GM21381 (cell line): ENCODE results near the gene AFAP1L2.
"Not testable (repeated sequence)": the region's sequence is repeated elsewhere in the genome, so short reads cannot be mapped to it uniquely, and the experiment has no call there.

ENCODE experiments used
- ATAC-seq: cut with Tn5 transposase; IDR thresholded peaks from one replicate; pipeline ENCODE4 v1.9.1; 2021; ENCODE audit warnings: mild to moderate bottlenecking, moderate library complexity; ENCODE audit not compliant: unreplicated experiment

Gene AFAP1L2

GRCh38 chr10:114363745-114364454 lies 40.4 kb downstream of the AFAP1L2 start:
- no peak for ATAC-seq

- no peak for ATAC-seq
These were observed 41.4 kb downstream of the AFAP1L2 start for GRCh38 chr10:114362826-114363355.

DNA sequence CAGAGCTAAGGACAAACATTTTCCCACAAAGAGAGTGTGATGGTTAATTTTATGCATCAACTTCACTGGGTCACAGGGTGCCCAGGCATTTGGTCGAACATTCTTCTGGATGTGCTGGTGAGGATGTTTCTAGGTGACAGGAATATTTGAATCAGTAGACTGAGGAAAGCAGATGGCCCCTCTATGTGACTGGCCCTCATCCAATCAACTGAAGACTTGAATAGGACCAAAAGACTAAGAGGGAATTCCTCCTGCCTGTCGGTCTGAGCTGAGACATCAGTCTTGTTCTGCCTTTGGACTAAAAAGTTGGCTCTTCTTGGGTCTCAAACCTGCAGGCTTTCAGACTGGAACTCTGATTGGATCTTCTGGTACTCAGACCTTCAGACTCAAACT lies 44.4 kb downstream of the AFAP1L2 start:
- no peak for ATAC-seq

DNA sequence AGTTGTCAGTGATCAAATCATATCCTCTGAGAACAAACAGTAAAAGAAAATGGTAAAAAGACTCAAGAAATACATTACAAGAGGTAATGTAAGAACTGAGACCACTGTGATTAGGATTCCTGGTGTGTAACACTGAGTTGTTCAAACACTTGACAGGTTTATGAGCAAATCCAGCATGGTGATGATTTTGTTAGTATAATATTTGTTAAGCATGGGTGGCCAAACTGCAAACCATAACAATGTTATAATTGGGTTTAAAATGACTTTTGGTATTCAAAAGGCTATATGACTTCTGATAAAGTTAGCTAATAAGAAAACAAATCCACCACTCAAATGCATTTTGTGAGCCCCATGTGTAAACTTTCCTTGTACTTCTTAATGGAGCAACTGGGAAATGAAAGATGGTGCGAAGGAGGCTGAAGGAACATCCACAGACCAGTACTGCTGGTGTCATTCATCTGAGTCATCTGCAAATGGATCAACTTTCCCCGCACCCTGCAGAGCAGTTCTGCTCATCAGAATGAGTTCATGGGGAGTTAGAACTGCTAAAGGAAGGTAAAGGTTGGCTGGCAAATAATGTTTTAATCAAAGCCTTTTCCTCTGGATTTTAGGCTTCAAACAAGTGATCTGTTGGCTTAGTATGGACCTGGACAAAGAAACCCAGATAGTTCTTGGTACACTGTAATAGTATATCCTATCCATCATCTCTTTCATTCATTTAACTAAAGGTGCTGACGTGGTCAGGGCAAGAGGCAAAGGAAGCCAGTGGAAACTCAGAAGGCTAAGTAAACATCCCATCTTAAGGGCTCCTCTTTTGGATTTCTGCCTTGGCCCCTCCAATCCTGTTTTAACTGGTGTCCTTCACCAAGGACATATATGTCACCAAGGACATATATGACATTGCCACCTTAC lies 45.0 kb downstream of the AFAP1L2 start:
- no peak for ATAC-seq

- ATAC-seq = no peak
These were observed 46.7 kb downstream of the AFAP1L2 start for GRCh38 chr10:114357515-114357996.

GRCh38 chr10:114356751-114357514 lies 47.4 kb downstream of the AFAP1L2 start:
- no peak for ATAC-seq

DNA sequence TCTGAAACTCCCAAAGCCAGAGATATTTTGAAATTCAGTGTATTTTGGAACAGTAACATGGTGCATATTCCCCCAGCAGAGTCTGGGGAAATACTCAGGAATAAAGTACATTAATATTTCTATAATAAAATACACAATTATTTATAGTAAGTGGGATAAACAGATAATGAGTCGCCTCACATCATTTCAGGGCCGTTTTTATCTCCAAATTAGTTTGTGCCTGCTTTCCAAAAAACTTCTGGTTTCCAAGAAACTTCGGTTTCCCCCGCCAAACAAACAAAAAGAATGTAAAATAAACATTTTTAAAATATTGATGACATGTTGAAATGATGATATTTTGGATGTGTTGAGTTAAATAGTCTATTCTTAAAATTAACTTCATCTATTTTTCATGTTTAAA lies 48.2 kb downstream of the AFAP1L2 start:
- no peak for ATAC-seq

- no peak for ATAC-seq
These were observed 50.9 kb downstream of the AFAP1L2 start for GRCh38 chr10:114353383-114353782.

DNA sequence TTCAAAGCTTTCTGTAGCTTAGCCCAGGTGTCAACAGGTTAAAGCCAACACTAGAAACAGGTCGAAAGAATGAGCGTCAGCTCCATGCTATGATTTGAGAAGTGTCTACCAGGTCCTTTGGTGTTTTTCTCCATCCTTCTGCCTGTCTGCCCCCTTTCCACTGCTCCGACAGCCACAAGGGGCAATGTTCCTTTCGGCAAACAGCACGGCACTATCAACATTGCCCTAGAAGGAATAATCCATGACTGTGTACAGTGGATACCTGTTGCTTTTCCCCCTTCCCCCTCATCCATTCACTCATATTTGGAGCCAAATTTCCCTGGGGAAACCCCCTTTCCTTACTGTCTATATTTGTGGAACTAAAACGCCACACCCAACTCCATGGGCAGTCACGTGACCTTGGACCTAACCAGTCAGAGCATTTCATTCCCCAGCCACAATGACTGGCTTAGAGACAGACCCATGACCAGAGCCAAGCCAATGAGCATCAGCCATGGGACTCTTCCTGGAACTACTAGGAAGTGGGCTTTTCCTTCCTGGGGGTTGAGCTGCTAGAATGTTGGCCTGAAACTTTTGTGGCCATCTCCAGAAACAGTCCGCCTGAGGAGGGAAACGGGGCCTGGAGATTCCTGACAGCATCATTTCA lies 51.5 kb downstream of the AFAP1L2 start:
- no peak for ATAC-seq

DNA sequence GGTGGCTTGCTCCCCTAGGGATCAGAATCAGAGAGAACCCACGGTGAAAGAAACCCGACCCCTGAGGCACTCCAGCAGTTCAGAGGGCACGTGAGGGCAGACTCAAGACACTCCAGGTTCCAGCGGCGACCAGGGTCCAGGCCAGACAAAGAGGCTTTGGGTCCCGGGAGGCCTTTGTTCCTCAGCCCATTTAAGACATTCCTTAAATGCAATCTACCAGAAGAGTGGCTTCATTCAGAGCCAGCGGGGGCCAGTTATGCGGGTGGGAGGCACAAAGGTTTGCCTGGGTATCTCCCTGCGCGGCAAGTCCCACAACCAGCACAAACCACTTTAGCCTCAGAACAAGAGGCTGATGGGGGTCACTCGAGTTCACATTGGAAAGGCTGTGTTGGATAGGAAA lies 53.6 kb downstream of the AFAP1L2 start:
- ATAC-seq = no peak

- ATAC-seq = no peak
These were observed 54.6 kb downstream of the AFAP1L2 start for GRCh38 chr10:114349522-114350215.

GRCh38 chr10:114349071-114349470 lies 55.2 kb downstream of the AFAP1L2 start:
- ATAC-seq = not testable (repeated sequence)

DNA sequence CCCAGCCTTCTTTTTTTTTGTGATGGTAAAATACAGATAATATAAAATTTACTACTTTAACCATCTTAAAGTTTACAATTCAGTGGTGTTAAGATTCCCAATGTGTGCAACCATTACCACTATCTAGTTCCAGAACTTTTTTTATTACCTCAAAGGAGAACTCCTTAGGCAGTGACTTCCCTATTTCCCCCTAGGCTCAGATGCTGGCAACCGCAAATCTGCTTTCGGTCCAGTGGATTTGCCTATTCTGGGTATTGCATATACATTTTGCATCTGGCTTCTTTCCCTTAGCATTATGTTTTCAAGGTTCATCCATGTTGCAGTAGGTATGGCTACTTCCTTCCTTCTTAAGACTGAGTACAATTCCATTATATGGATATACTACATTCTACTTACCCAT lies 56.5 kb downstream of the AFAP1L2 start:
- ATAC-seq = no peak

DNA sequence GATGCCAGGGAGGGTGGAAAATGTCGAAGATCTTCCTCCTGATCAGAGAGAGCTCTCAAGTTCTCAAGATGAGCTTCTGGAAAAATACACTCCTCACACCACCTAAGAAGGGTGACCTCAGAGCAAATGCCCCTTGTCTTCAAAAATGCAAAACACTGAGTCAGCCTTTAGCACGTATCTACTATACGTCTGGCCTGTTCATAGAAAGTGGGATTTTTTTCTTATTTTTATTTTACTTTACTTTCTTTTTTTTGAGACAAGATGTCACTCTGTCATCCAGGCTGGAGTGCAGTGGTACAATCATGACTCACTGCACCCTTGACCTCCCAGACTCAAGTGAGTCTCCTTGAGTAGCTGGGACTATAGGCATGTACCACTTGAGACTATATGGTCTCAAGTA lies 57.1 kb downstream of the AFAP1L2 start:
- no peak for ATAC-seq

DNA sequence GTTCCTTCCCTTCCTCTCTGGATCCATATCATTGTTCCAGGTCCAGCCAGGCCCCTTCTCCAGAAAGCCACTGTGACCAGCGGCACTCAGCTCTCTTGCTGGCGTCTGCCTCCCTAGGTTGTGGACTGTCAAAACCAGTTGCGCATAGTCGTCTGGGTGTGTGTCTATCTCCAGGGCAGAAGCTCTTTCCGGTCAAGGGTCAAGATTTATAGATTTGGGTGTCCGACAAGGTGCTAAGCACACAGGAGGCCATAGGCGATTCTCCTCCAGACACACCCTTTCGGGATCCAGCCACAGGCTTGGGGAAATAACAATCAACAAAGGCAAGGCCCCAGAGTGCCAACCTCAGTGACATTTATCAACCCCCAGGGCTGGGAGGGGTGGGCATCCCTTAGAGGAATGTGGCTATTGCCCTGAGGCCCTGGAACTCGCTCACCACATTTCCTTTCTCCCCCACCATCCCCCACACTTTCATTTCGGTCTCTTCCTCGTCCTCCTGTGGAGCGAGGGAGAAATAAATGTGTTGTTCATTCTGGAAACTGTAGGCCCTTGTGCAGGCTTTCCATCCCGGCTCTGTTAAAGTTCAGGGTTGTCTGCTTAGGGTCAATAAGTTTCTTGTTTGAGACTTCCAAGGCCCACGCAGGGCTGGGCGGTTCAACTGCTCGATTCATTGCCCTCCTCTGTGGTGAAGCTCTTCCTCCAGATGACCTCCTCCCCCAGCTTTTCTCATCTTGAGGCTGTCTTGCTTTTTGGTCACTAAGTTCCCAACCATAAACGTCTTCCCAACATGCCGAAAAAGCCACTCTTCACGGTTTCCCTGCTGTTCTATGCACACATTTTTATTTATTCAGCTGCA lies 57.9 kb downstream of the AFAP1L2 start:
- no peak for ATAC-seq

DNA sequence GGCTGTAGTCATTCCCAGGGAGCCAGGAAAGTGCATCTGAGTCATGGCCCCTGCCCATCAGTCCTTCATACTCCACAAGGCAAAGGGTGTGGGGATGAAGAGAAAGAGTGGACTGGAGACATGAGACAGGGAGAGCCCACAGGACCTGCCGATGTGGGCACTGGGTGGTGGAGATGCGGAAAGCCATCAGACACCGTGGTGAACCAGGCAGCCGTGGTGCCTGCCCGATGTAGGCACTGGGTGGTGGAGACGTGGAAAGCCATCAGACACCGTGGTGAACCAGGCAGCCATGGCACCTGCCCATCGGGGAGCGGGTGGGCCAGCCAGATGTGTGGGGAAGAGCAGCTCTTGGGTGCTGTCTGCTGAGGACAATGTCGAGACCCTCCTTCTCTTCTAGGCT lies 58.6 kb downstream of the AFAP1L2 start:
- no peak for ATAC-seq

- no peak for ATAC-seq
These were observed 60.4 kb downstream of the AFAP1L2 start for GRCh38 chr10:114343623-114344505.

- ATAC-seq = no peak
These were observed 61.3 kb downstream of the AFAP1L2 start for GRCh38 chr10:114342976-114343375.
